Renal cortex interstitium (tissue), 11 donors: ENCODE results near the gene FCRL2. TPM values are rescaled to one million over a fixed set of nuclear protein-coding genes. Genes with fewer than 3 reads are reported as not detected.
"Not testable (repeated sequence)": the region's sequence is repeated elsewhere in the genome, so short reads cannot be mapped to it uniquely, and the experiment has no call there.

ENCODE experiments used
- DNase-seq, 11 donors: peaks; one replicate each; pipeline ENCODE4 v3.0.0-alpha.2; 2013; ENCODE audit warnings: low read depth in 9 of 11, low spot score in 4 of 11; ENCODE audit errors: extremely low read depth in 1 of 11
- polyA plus RNA-seq, 3 donors: library from polyadenylated mRNA; unstranded; fragments of 120-200 nt; gene quantifications; one replicate each; pipeline ENCODE4 v1.2.1, GENCODE V29; 2013; ENCODE audit not compliant: insufficient read length in 3 of 3

The FCRL2 gene
- polyA plus RNA-seq, 3 donors = 0.09 to 0.11 TPM; not detected in 1

GRCh38 chr1:157770442-157771043, 6.4 kb downstream of the FCRL2 start:
- no peak for DNase-seq

GRCh38 chr1:157766792-157767191, 10.1 kb downstream of the FCRL2 start:
- DNase-seq = no peak

DNA sequence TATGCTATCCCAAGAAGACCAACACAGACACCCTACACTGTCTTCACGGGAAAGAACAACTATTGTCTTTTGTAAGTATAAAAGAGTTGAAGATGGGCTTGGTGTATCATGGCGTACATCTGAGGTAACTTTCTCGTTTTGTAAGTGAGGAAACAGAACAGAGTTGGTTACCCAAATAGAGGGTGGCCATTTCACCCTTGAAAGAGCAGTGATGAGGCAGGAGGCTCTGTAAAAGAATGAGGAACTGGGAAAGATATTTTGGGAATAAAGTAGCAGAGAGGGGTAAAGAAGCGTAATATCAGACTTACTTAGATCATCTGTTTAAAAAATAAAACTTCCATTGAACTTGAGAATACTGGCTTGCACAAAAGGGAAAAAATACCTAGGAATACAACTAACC, 18.9 kb downstream of the FCRL2 start:
- no peak for DNase-seq

DNA sequence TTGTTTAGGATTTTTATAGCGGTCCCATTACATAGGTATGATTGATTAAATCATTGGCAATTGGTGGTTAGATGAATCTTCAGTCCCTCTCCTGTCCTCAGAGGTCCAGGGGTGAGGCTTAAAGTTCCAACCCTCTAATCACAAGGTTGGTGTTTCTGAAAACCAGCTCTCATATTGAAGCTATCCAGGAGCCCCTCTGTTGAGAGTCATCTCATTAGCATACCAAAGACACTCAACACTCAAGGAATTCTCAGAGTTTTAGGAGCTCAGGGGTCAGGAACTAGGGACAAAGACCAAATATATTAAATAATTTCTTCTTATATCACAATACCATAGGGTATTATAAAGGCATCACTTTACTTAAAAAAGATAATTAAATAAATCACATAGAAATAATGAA, 23.3 kb downstream of the FCRL2 start:
- no peak for DNase-seq

GRCh38 chr1:157751283-157751682, 25.6 kb downstream of the FCRL2 start:
- DNase-seq = no peak

- no peak for DNase-seq
Observed at GRCh38 chr1:157748262-157748817, 28.6 kb downstream of the FCRL2 start.

DNA sequence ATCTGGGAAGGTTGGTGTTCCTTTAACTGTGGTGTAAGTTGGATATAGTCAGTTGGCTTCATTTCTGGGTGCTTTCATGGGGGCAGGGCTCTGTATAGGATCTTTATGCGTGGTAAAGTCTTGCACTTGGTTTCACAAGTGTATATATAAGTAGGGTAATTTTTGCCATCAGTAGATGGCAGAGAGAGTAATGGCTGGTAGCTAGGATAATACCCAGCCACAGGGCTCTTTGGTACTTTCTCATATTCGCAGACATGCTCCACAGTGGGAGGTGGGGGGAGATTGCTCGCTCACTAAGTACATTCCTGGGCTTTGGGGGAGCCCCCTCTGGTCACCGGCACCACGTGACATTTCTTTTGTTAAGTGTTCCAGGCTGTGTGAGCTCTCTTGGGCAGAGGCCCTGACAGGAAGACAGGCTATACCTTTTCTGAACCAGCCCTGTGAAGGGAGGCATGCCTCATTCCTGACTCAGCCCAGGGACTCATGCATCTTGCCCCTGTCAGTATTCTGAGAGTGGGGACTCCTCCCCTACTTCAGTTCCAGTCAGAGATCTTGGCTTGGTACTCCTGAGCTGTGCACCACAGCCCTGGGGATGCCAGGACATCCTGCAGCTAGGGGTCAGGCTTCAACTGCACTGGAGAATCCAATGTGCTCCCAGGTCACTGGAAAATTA, 37.6 kb downstream of the FCRL2 start:
- DNase-seq = no peak

GRCh38 chr1:157735991-157736390, 40.9 kb downstream of the FCRL2 start:
- DNase-seq = not testable (repeated sequence)

DNA sequence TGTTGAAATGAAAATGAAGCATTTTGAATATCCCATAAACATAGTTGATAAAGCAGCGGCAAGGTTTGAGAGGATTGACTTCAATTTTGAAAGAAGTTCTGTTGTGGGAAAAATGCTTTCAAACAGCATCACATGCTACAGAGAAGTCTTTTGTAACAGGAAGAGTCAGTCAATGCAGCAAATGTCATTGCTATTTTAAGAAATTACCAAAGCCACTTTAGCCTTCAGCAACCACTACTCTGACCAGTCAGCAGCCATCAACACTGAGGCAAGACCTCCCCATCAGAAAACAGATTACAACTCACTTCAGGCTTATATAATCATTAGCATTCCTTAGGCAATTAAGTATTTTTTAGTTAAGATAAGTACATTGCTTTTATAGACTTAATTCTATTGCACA, 42.6 kb downstream of the FCRL2 start:
- DNase-seq = no peak

DNA sequence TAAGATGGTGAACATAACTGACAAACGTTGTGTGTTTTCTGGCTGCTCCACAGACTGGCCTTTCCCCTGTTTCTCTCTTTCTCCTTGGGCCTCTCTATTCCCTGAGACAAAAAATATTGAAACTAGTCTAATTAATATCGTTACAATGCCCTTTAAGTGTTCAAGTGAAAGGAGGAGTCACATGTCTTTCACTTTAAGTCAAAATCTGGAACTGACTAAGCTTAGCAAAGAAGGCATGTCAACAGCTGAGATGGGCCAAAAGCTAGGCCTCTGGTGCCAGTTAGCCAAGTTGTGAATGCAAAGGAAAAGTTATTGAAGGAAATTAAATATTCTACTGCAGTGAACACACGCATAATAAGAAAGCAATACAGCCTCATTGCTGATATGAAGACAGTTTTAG, 44.2 kb downstream of the FCRL2 start:
- no peak for DNase-seq

GRCh38 chr1:157725221-157725577, 51.7 kb downstream of the FCRL2 start:
- no peak for DNase-seq

DNA sequence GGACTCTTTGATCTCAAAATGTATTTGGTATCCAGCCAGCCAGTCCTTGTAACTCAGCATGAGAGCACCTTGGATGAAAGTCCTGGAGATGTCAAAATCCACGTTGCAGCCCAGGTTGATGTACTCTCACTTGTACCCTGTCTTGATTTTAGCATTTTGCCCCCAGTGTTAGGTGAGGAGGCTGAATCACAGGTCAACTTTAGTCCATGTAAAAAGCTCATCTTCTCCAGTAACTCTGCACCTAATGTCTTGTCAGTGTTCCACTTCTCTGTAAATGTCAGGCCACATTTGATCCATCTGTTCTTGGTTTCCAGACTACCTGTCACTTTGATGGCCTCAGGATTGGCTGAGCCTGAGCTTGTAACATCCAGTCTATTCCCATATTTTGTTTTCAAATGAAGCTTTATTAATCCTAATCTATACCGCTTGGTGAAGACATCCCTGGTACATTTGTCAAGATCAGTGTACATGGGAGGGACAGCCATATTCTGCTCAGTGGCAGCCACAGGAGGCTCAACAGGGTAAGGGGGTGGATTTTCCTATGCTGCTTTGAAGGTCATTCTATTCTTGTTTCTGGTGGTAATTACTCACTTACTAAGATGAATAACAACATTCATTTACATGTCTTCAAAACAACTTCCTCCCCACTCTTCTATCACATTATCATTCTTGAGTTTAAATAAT, 52.3 kb downstream of the FCRL2 start:
- DNase-seq = no peak

GRCh38 chr1:157723157-157723556, 53.8 kb downstream of the FCRL2 start:
- DNase-seq = no peak

DNA sequence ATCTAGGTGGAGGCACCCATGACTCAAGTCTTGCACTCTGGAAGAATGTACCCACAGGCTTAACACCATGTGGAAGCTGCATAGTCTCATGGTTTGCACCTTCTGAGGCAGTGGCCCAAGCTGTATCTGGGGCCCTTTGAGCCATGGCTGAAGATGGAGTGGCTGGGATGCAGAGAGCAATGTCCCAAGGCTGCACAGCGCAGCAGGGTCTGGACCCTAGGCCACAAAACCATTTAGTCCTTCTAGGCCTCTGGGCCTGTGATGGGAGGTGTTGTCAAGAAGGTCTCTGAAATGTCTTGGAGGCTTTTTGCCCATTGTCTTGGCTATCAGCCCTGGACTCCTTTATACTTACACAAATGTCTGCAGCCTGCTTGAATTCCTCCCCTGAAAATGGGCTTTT, 54.9 kb downstream of the FCRL2 start:
- no peak for DNase-seq

GRCh38 chr1:157715736-157716135, 61.2 kb downstream of the FCRL2 start:
- no peak for DNase-seq

DNA sequence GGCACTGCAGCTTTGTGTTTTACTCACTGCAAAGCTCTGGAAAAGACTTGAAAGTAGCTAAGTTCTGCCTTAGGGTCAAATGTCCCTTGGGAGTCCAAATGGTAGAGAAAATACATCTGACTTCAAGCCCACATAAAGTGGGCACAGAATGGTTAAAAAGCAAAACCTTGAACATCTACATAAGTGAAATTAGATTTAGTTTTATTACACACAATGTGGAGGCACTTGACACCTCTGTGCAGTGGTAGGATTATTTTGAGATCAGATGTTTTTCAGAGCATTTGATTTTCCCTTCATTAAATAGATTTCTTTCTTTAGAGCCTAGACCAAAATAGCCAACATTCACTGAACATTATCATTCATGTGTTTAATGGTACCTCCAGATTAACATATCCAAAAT, 65.1 kb downstream of the FCRL2 start:
- DNase-seq = no peak

DNA sequence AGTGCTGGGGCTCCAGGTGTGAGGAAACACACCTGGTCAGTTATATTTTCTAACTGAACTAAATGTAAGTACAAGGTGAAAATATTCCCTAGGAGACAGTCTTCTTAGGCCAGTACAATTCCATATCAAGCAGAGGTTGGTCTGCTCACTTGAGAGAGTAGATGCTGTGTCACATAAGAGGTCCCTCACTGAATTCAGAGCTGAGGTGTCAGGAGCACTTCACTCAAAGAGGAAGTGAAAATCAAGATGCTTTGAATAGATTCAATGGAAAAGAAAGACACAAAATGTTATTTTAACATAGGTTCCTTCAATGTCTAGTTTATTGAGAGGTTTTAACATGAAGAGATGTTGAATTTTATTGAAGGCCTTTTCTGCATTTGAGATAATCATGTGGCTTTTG, 72.1 kb downstream of the FCRL2 start:
- DNase-seq = no peak

DNA sequence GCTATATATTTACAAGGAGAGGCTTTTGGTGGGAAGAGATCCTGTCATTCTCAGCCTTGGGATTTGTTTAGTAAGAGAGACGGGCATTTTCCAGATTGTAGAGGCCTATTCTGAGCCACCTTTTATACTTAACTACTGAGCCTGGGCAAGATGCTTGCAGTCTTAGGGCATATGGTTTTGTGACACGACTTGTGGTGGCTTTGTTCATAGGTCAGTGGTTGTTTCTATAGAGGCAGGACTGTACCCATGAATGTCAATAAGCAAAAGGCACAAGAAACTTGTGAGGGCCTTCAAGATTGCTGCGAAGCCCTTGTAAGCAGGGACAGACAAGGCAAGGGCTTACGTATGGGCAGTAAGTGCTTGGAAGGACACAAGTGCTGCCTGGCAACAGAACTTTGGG, 73.0 kb downstream of the FCRL2 start:
- no peak for DNase-seq

DNA sequence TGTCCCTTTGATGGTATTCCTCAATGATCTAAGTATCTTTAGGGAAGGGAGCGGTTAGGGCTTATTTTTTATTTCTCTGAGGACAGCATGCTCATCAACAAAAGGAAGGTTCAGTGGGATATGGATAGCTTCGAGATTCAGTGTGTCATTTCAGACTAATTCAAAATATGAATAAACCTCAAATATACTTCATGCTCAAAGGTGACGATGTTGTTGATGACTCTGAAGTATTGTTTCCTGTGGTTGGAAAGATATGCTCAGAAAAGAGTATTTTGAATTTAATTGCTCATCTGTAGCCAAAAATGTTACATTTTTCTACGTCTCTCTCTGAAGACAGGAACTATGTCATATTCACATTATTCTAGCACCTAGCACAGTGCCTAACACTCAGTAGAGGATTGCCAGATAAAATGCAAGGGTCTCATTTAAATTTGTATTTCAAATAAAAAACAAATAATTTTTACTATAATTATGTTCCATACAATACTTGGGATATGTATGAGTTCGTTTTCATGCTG, 74.6 kb downstream of the FCRL2 start:
- no peak for DNase-seq

- no peak for DNase-seq
Observed at GRCh38 chr1:157700732-157701131, 76.2 kb downstream of the FCRL2 start, which contains the start of gene FCRL3. Gene FCRL3, minus strand, starts transcription at chr1:157700769. Its CDS starts 280 bp downstream, at chr1:157700489.
